ENCODE measurements around the gene PCDH17. TPM values are rescaled to one million over a fixed set of nuclear protein-coding genes. Genes with fewer than 3 reads are reported as not detected.

Gene PCDH17
- total RNA-seq, 4 donors from 2014 or later, result 0.57 to 1.3 (median 0.83) TPM

DNA sequence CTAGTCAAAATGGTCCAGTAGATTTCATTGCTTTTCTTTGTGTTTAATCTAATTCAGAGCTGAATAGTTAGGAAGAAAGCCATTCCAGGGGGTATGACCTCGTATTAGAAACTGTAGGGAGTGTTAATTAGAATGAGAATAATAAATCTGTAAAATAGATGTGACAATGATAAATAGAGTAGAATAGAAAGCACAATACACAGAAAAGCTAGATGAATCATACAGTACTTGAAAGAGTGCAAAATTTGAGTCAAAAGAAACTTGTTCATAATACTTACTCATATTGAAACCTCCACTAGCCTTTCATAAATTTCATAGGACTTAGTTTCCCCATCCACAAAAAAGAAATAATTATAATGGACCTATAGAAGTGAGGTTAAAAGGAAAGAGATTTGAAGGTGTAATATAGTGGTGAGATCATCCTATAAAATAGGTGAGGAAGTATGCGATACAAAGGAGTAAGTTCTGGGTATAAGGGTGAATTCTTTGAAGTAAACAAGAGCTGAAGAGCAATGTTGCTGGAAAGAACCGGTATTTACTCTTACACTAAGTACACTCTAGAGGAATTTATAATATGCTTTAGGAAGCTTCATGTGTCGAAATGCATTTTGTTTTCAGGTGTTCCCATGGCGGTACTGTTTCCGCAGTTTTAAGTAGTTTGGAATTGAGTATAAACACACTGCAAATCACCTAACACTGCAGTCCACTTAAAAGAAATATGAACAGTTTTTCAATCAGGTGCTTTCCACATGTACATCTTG lies 21.9 kb downstream of the PCDH17 start:
- Histone ChIP-seq H3K4me1 (no peaks in the 10 kb centered on the region), H3K27ac (no peak overlapping the region), H3K27me3 (no peaks in the 10 kb centered on the region), H3K9me3 (no peaks in the 10 kb centered on the region), H3K36me3 (no peaks in the 10 kb centered on the region), H3K4me3 (no peak overlapping the region)
- DNase-seq (ENCODE audit: low spot score in 2 of 2), result no peak
- 81% methylated on average over 6 of the region's 6 CpGs for WGBS
- TF ChIP-seq POLR2AphosphoS5 (IDR thresholded peaks at IDR 0.05), result no peak
- no peak for TF ChIP-seq CTCF (IDR thresholded peaks at IDR 0.05)
- TF ChIP-seq POLR2A (IDR thresholded peaks at IDR 0.05), result no peak
- TF ChIP-seq EP300 (IDR thresholded peaks at IDR 0.05), result no peak

GRCh38 chr13:57665481-57665880 lies 33.9 kb downstream of the PCDH17 start:
- Histone ChIP-seq H3K27me3 (no peaks in the 10 kb centered on the region), H3K36me3 (no peaks in the 10 kb centered on the region), H3K4me1 (no peaks in the 10 kb centered on the region), H3K4me3 (no peak overlapping the region), H3K27ac (no peak overlapping the region), H3K9me3 (no peaks in the 10 kb centered on the region)
- WGBS, result 57% methylated on average over 4 of the region's 4 CpGs
- TF ChIP-seq POLR2AphosphoS5 (IDR thresholded peaks at IDR 0.05) (no peak), CTCF (IDR thresholded peaks at IDR 0.05) (no peak), EP300 (IDR thresholded peaks at IDR 0.05) (no peak), POLR2A (IDR thresholded peaks at IDR 0.05) (no peak)
- DNase-seq (ENCODE audit: low spot score in 2 of 2), result no peak

- H3K36me3 ChIP-seq, result no peaks in the 10 kb centered on the region
- no peaks in the 10 kb centered on the region for H3K9me3 ChIP-seq
- H3K27me3 ChIP-seq, result no peaks in the 10 kb centered on the region
- no peaks in the 10 kb centered on the region for H3K4me1 ChIP-seq
- H3K4me3 ChIP-seq, result no peak overlapping the region
- TF ChIP-seq POLR2A (IDR thresholded peaks at IDR 0.05) (no peak), POLR2AphosphoS5 (IDR thresholded peaks at IDR 0.05) (no peak), CTCF (IDR thresholded peaks at IDR 0.05) (no peak), EP300 (IDR thresholded peaks at IDR 0.05) (no peak)
- WGBS, result 78% methylated on average over 6 of the region's 6 CpGs
- no peak overlapping the region for H3K27ac ChIP-seq
- DNase-seq (ENCODE audit: low spot score in 2 of 2), result no peak
Observed at GRCh38 chr13:57666131-57666953, 34.8 kb downstream of the PCDH17 start.

- 76% methylated on average over 2 of the region's 2 CpGs for WGBS
- DNase-seq (ENCODE audit: low spot score in 2 of 2), result no peak
Observed at GRCh38 chr13:57672168-57672567, 40.6 kb downstream of the PCDH17 start.

More at GRCh38 chr13:57672168-57672567, 40.6 kb downstream of the PCDH17 start:
- Histone ChIP-seq H3K27me3 (no peaks in the 10 kb centered on the region), H3K4me3 (no peak overlapping the region), H3K4me1 (no peaks in the 10 kb centered on the region), H3K36me3 (no peaks in the 10 kb centered on the region), H3K27ac (no peak overlapping the region), H3K9me3 (no peaks in the 10 kb centered on the region)
- no peak for TF ChIP-seq CTCF (IDR thresholded peaks at IDR 0.05)
- TF ChIP-seq POLR2AphosphoS5 (IDR thresholded peaks at IDR 0.05), result no peak
- no peak for TF ChIP-seq POLR2A (IDR thresholded peaks at IDR 0.05)
- no peak for TF ChIP-seq EP300 (IDR thresholded peaks at IDR 0.05)
